NB4 (cell line): ENCODE data around the gene APOL2.
"Not testable (repeated sequence)": the region's sequence is repeated elsewhere in the genome, so short reads cannot be mapped to it uniquely, and the experiment has no call there.

Experiments used
- DNase-seq: peaks from one replicate; pipeline ENCODE4 v3.0.0; 2010; ENCODE audit warnings: low read depth
- H3K4me3 ChIP-seq: one replicate; pipeline ENCODE4 v1.5.1; 2011; ENCODE audit warnings: mild to moderate bottlenecking, low read depth, low read length, moderate library complexity
- CTCF ChIP-seq: IDR thresholded peaks from one replicate; pipeline ENCODE4 v1.5.1; 2012; ENCODE audit warnings: low read depth, low read length
- MAX ChIP-seq: IDR thresholded peaks from 2 replicates; pipeline ENCODE4 v1.6.1; 2011; ENCODE audit warnings: low read depth, low read length
- MYC ChIP-seq: IDR thresholded peaks from 2 replicates; pipeline ENCODE4 v1.6.1; 2011; ENCODE audit warnings: low read depth, low read length
- POLR2A ChIP-seq: IDR thresholded peaks from 2 replicates; pipeline ENCODE4 v1.6.1; 2011; ENCODE audit warnings: mild to moderate bottlenecking; ENCODE audit not compliant: insufficient read length; ENCODE audit errors: extremely low read depth

Gene APOL2

GRCh38 chr22:36192542-36192941 lies 46.8 kb downstream of the APOL2 start:
- no peak for DNase-seq
- H3K4me3 ChIP-seq, result no peak overlapping the region
- TF ChIP-seq MAX, result no peak

GRCh38 chr22:36191106-36191836 lies 48.1 kb downstream of the APOL2 start:
- no peak overlapping the region for H3K4me3 ChIP-seq
- DNase-seq, result no peak
- TF ChIP-seq MYC (no peak), MAX (no peak), CTCF (no peak), POLR2A (no peak)

DNA sequence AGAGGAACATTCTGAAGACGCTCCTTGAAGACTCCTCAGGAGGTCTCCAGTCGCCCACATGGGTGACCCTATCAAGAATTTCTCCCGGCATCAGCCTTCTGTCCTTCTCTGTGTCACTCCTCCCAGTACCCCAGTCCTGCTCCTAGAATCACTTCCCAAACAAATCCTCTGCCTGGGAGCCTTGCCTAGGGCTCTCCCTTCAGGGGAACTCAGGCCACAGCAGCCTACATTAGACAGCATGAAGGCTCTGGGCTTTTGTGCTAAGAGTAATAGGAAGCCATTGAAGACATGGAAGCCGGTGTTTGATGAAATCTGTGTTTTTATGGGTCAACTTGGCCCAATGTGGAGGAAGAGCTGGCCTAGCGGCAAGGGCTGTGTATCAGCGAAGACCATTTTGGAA lies 51.5 kb downstream of the APOL2 start:
- not testable (repeated sequence) for DNase-seq

DNA sequence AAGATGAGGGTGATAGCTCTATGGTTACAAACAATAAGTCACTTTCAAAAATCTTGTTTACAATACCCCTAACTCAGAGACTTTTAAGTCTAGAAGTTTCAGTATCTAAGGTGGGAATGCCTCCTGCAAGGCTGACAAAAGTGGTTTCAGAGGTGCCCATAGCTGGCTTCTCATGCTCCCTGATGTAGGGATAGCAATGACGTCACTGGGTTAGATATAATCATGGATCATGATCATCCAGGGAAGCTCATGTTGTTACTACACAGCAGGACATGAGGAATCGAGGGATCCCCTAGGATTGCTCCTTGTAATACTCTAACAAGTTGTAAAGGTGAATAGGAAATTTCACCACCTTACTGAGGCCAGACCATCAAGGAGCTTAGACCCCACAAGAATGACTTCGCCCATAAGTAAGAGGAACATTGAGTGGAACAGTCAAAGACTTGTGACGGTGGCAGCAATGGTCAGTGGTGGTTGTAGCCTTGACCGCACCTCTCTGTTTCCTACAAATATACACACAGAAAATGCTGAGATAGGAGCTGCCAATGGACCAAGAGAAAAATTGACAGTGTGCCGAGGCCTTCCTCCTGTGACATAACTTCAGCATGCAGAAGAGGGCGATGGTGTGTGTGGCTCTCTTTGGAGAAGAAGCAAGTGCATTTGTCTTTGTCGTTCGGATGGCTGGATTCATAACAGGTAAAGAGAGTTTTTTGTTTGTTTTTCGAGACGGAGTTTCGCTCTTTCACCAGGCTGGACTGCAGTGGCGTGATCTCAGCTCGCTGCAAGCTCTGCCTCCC lies 53.3 kb downstream of the APOL2 start:
- no peak overlapping the region for H3K4me3 ChIP-seq
- TF ChIP-seq MYC (no peak), CTCF (no peak), POLR2A (no peak), MAX (no peak)
- DNase-seq, result peak; percentile 13

More for the DNA sequence above, 51.5 kb downstream of the APOL2 start:
- not testable (repeated sequence) for H3K4me3 ChIP-seq

DNA sequence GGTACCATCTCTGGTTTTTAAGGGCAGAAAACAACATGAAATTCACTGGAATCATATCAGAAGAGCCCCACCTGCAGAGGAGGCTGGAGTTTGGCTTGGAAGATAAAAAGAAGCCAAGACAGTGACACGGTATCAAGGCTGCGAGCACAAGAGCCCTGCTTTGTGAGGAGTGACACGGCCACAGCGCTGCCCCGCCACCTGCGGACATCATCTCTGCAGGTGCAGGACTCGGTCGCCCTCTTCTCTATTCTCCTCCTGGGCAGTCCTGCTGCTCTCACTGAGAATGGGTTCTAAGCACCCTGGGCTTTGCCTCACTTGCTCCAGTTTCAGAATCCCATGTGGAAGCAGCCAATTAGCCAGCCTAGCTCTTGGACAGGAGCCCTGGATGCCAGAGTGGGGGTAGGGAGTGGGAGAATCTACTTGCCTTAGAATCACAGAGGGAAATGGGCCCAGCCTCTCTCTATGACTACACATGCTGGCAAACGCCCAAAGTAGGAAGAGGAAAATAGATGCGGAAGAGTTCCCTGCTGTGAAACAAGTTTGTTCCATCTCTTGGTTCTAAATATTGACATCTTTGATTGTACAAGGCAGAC lies 54.8 kb downstream of the APOL2 start:
- TF ChIP-seq MAX (no peak), CTCF (no peak), MYC (no peak), POLR2A (no peak)
- no peak overlapping the region for H3K4me3 ChIP-seq
- DNase-seq, result no peak

DNA sequence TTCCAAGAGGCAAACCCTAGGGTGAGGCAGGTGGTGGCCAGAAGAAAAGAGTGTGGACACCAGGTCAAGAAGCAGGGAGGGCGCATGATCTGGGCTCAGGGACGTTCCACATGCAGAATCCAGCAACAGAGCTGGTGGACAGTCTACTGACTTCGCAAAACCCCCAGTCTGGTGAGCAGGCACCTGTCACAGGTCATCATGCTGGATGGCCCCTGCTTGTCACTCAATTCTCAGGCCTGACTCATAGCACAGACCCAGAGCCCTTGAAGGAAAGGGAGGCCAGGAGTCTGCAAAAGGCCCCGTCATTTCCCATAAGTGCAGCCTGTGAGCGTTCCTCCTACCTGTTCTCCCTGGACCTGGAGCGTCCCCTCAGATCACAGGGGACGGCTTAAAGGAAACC lies 55.9 kb downstream of the APOL2 start:
- DNase-seq, result no peak
- no peak for TF ChIP-seq POLR2A
- no peak for TF ChIP-seq MAX
- TF ChIP-seq MYC, result no peak
- TF ChIP-seq CTCF, result no peak
- no peak overlapping the region for H3K4me3 ChIP-seq
